OCI-LY1 (cell line): ENCODE results near the gene HDC.

Experiments
- H2AFZ ChIP-seq: fragments of 200-600 bp; sonication (generic), shearing (Covaris generic); 2 replicates; pipeline ENCODE4 v1.6.0; 2014; ENCODE audit warnings: antibody characterized with exemption, mild to moderate bottlenecking, low read length
- H3F3A ChIP-seq: fragments of 200-600 bp; sonication (generic), shearing (Covaris generic); 2 replicates; pipeline ENCODE4 v1.6.0; 2014; ENCODE audit warnings: mild to moderate bottlenecking, antibody characterized with exemption, low read length, moderate library complexity; ENCODE audit not compliant: insufficient read depth
- H3K27ac ChIP-seq: fragments of 200-600 bp; sonication (generic); 2 replicates; pipeline ENCODE4 v1.5.1; 2014; ENCODE audit warnings: low read length, mixed run types, mild to moderate bottlenecking, low read depth; ENCODE audit not compliant: poor library complexity, severe bottlenecking
- H3K27me3 ChIP-seq: fragments of 200-600 bp; sonication (generic); 2 replicates; pipeline ENCODE4 v1.6.0; 2014; ENCODE audit warnings: antibody characterized with exemption, mild to moderate bottlenecking, low read length, moderate library complexity; ENCODE audit not compliant: insufficient read depth
- H3K36me3 ChIP-seq: fragments of 200-600 bp; sonication (generic); 2 replicates; pipeline ENCODE4 v1.6.1; 2014; ENCODE audit warnings: mild to moderate bottlenecking, antibody characterized with exemption, low read length, moderate library complexity, mixed read lengths; ENCODE audit not compliant: insufficient read depth
- H3K4me1 ChIP-seq: fragments of 200-600 bp; sonication (generic); 2 replicates; pipeline ENCODE4 v1.5.1; 2014; ENCODE audit warnings: mild to moderate bottlenecking, low read length, moderate library complexity; ENCODE audit not compliant: insufficient read depth, severe bottlenecking
- H3K4me2 ChIP-seq: fragments of 200-600 bp; sonication (generic), shearing (Covaris generic); 2 replicates; pipeline ENCODE4 v1.6.1; 2014; ENCODE audit warnings: low read length
- H3K4me3 ChIP-seq: fragments of 200-600 bp; sonication (generic); 2 replicates; pipeline ENCODE4 v1.5.1; 2014; ENCODE audit warnings: low read length, low read depth, mild to moderate bottlenecking, mixed read lengths; ENCODE audit not compliant: poor library complexity, severe bottlenecking
- H3K79me2 ChIP-seq: fragments of 200-600 bp; shearing (Covaris generic); 2 replicates; pipeline ENCODE4 v1.6.1; 2016; ENCODE audit warnings: mixed run types, low read length, mixed read lengths; ENCODE audit not compliant: insufficient read depth
- H3K9ac ChIP-seq: fragments of 200-600 bp; sonication (generic), shearing (Covaris generic); 2 replicates; pipeline ENCODE4 v1.6.1; 2014; ENCODE audit warnings: mild to moderate bottlenecking, low read length, mixed read lengths
- H3K9me2 ChIP-seq: fragments of 200-600 bp; sonication (generic), shearing (Covaris generic); 2 replicates; pipeline ENCODE4 v1.6.1; 2014; ENCODE audit warnings: low read depth, mild to moderate bottlenecking, low read length, mixed read lengths
- H3K9me3 ChIP-seq: fragments of 200-600 bp; shearing (Covaris generic); 2 replicates; pipeline ENCODE4 v1.6.1; 2014; ENCODE audit warnings: low read length, mixed read lengths
- H4K20me1 ChIP-seq: fragments of 200-600 bp; sonication (generic), shearing (Covaris generic); 2 replicates; pipeline ENCODE4 v1.6.0; 2016; ENCODE audit warnings: mild to moderate bottlenecking, low read length; ENCODE audit not compliant: insufficient read depth
- CTCF ChIP-seq: fragments of 200-600 bp; sonication (generic), shearing (Covaris generic); IDR thresholded peaks from 2 replicates; pipeline ENCODE4 v1.5.1; 2017; ENCODE audit warnings: mild to moderate bottlenecking, antibody characterized with exemption, low read length, moderate library complexity, mixed read lengths
- EZH2 ChIP-seq: fragments of 200-600 bp; sonication (generic), shearing (Covaris generic); IDR thresholded peaks from 2 replicates; pipeline ENCODE4 v1.8.0; 2017; ENCODE audit warnings: borderline replicate concordance, mixed run types, mild to moderate bottlenecking, antibody characterized with exemption, low read length, moderate library complexity, mixed read lengths

Gene HDC

GRCh38 chr15:50233192-50233736 is 32.3 kb downstream of the HDC start:
- no peak overlapping the region for H3K4me2 ChIP-seq
- TF ChIP-seq EZH2 (no peak), CTCF (no peak)
- no peaks in the 10 kb centered on the region for H3K4me1 ChIP-seq
- H2AFZ ChIP-seq = no peak overlapping the region
- H3K27me3 ChIP-seq = no peaks in the 10 kb centered on the region
- no peak overlapping the region for H3K27ac ChIP-seq
- no peak overlapping the region for H3K4me3 ChIP-seq
- no peaks in the 10 kb centered on the region for H4K20me1 ChIP-seq
- no peaks in the 10 kb centered on the region for H3K36me3 ChIP-seq
- H3K79me2 ChIP-seq = no peaks in the 10 kb centered on the region
- no peak overlapping the region for H3K9ac ChIP-seq
- no peaks in the 10 kb centered on the region for H3F3A ChIP-seq
- H3K9me3 ChIP-seq = no peaks in the 10 kb centered on the region
- H3K9me2 ChIP-seq = no peaks in the 10 kb centered on the region

- H2AFZ ChIP-seq = no peak overlapping the region
- H4K20me1 ChIP-seq = no peaks in the 10 kb centered on the region
- H3K27me3 ChIP-seq = no peaks in the 10 kb centered on the region
- no peaks in the 10 kb centered on the region for H3K9me3 ChIP-seq
- H3K4me3 ChIP-seq = no peak overlapping the region
- H3K9ac ChIP-seq = no peak overlapping the region
- H3K9me2 ChIP-seq = no peaks in the 10 kb centered on the region
- no peaks in the 10 kb centered on the region for H3K36me3 ChIP-seq
- no peak overlapping the region for H3K27ac ChIP-seq
- no peaks in the 10 kb centered on the region for H3K4me1 ChIP-seq
- no peaks in the 10 kb centered on the region for H3F3A ChIP-seq
- TF ChIP-seq CTCF (no peak), EZH2 (no peak)
- H3K79me2 ChIP-seq = no peaks in the 10 kb centered on the region
- H3K4me2 ChIP-seq = no peak overlapping the region
These were observed 32.7 kb downstream of the HDC start for GRCh38 chr15:50232791-50233190.

- Histone ChIP-seq H3K9ac (no peak overlapping the region), H3K9me3 (no peaks in the 10 kb centered on the region), H4K20me1 (no peaks in the 10 kb centered on the region), H3K4me3 (no peak overlapping the region), H3K4me1 (no peaks in the 10 kb centered on the region), H3K27ac (no peak overlapping the region), H3K4me2 (no peak overlapping the region), H3K36me3 (no peaks in the 10 kb centered on the region), H3K9me2 (no peaks in the 10 kb centered on the region), H3K79me2 (no peaks in the 10 kb centered on the region), H3K27me3 (no peaks in the 10 kb centered on the region), H3F3A (no peaks in the 10 kb centered on the region), H2AFZ (no peak overlapping the region)
- TF ChIP-seq CTCF = no peak
- no peak for TF ChIP-seq EZH2
These were observed 33.8 kb downstream of the HDC start for GRCh38 chr15:50231761-50232160.
